ENCODE results near the gene SLC36A2.

DNA sequence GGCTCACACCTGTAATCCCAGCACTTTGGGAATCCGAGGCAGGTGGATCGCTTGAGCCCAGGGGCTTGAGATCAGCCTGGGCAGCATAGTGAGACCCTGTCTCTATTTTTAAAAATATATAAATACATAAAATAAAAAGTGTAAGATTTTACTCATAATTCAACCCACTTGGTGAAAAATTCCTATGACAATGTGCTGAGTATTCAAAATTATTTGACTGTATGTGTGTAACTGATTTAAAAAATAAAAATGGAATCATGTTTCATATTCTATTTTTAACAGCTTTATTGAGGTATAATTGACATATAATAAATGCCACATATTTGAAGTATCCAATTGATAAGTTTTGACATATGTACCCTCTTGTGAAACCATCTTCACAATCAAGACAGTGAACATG lies 71.6 kb downstream of the SLC36A2 start:
- no peak for TF ChIP-seq POLR2A (IDR thresholded peaks at IDR 0.05; ENCODE audit: low read depth, low read length)
- TF ChIP-seq POLR2AphosphoS5 (IDR thresholded peaks at IDR 0.05; ENCODE audit: low read depth, low read length) = no peak
